GM19043 (cell line): ENCODE measurements around the gene MED20.

ENCODE experiments used
- ATAC-seq: cut with Tn5 transposase; IDR thresholded peaks from one replicate; pipeline ENCODE4 v1.9.1; 2021; ENCODE audit warnings: low read depth; ENCODE audit not compliant: unreplicated experiment

Gene MED20

GRCh38 chr6:41859356-41859755 is 61.6 kb downstream of the MED20 start:
- ATAC-seq: no peak

GRCh38 chr6:41858703-41859102 is 62.2 kb downstream of the MED20 start:
- ATAC-seq: no peak
